NCI-H2227 treated with DMSO at 0.1 percent for 48 hours (cell line): ENCODE data around the gene DPM2.

Experiments
- DNase-seq: peaks from one replicate; lab custom pipeline; 2025; lab: John Stamatoyannopoulos, UW

The DPM2 gene

GRCh38 chr9:127955294-127956015 lies 17.8 kb upstream of the DPM2 start:
- DNase-seq = peak; percentile 34

GRCh38 chr9:127954831-127955293 lies 17.2 kb upstream of the DPM2 start:
- no peak for DNase-seq

- no peak for DNase-seq
Observed at GRCh38 chr9:127953768-127954505, 16.3 kb upstream of the DPM2 start.

- DNase-seq = no peak
Observed at GRCh38 chr9:127953154-127953553, 15.5 kb upstream of the DPM2 start.

GRCh38 chr9:127950513-127951289 lies 13.0 kb upstream of the DPM2 start:
- DNase-seq = no peak

GRCh38 chr9:127949827-127950512 lies 12.3 kb upstream of the DPM2 start:
- DNase-seq = no peak

GRCh38 chr9:127947841-127948710 lies 10.4 kb upstream of the DPM2 start:
- DNase-seq = no peak

GRCh38 chr9:127946728-127947127 lies 9.1 kb upstream of the DPM2 start:
- no peak for DNase-seq

GRCh38 chr9:127945942-127946341 lies 8.3 kb upstream of the DPM2 start:
- no peak for DNase-seq

- DNase-seq = no peak
Observed at GRCh38 chr9:127945338-127945737, 7.7 kb upstream of the DPM2 start.

GRCh38 chr9:127944586-127945218 lies 7.0 kb upstream of the DPM2 start:
- no peak for DNase-seq

GRCh38 chr9:127943731-127944144 lies 6.1 kb upstream of the DPM2 start:
- peak; percentile 21 for DNase-seq

- DNase-seq = no peak
Observed at GRCh38 chr9:127943011-127943662, 5.5 kb upstream of the DPM2 start.

- DNase-seq = peak; percentile 30
Observed at GRCh38 chr9:127942216-127943010, 4.8 kb upstream of the DPM2 start.

- no peak for DNase-seq
Observed at GRCh38 chr9:127941961-127942215, 4.2 kb upstream of the DPM2 start.

- DNase-seq = peak; percentile 10
Observed at GRCh38 chr9:127941062-127941960, 3.7 kb upstream of the DPM2 start.

GRCh38 chr9:127940593-127940992 lies 2.9 kb upstream of the DPM2 start:
- DNase-seq = no peak

GRCh38 chr9:127938298-127938690 lies 640 bp upstream of the DPM2 start:
- no peak for DNase-seq

- DNase-seq = no peak
Observed at GRCh38 chr9:127937056-127937387, 632 bp downstream of the DPM2 start.
